Right lobe of liver (tissue), 6 donors: ENCODE results near the gene CAND1. TPM values are rescaled to one million over a fixed set of nuclear protein-coding genes. Genes with fewer than 3 reads are reported as not detected.
"Not testable (repeated sequence)": the region's sequence is repeated elsewhere in the genome, so short reads cannot be mapped to it uniquely, and the experiment has no call there.

Experiments used
- ATAC-seq, 4 donors: fragments of 200-7000 bp; cut with Tn5 transposase; one replicate each; pipeline ENCODE4 v1.9.1; 2020; ENCODE audit warnings: mild to moderate bottlenecking in 4 of 4, moderate library complexity in 4 of 4
- DNase-seq, 3 donors: peaks; one replicate each; pipeline ENCODE4 v3.0.0-alpha.2; 2020
- H3K27ac ChIP-seq, 3 donors: fragments of 200-600 bp; one replicate each; pipeline ENCODE4 v1.8.0; 2022
- H3K27me3 ChIP-seq, 2 donors: fragments of 200-600 bp; one replicate each; pipeline ENCODE4 v1.8.0; 2022
- H3K36me3 ChIP-seq, 4 donors: fragments of 200-600 bp; sonication (generic) in 1 of 4; one replicate each; pipeline versions ENCODE4 v1.5.1 to v1.8.0; 2017 to 2022; ENCODE audit warnings: control low read depth in 1 of 4
- H3K4me1 ChIP-seq, 4 donors: fragments of 200-600 bp; sonication (generic) in 1 of 4; one replicate each; pipeline versions ENCODE4 v1.5.1 to v1.8.0; 2017 to 2022; ENCODE audit warnings: control low read depth in 1 of 4
- H3K4me3 ChIP-seq, 3 donors: fragments of 200-600 bp; one replicate each; pipeline ENCODE4 v1.8.0; 2022
- H3K9me3 ChIP-seq, 4 donors: fragments of 200-600 bp; sonication (generic) in 1 of 4; one replicate each; pipeline versions ENCODE4 v1.5.1 to v1.8.0; 2017 to 2022; ENCODE audit warnings: control low read depth in 1 of 4
- POLR2A ChIP-seq: fragments of 450-650 bp; IDR thresholded peaks from one replicate; pipeline ENCODE4 v1.6.1; 2017; ENCODE audit warnings: antibody characterized with exemption, mild to moderate bottlenecking
- WGBS: methylation state at CpG from one replicate; pipeline ENCODE4 v1.1.6; 2018; ENCODE audit warnings: low coverage, low lambda C conversion rate; ENCODE audit not compliant: insufficient coverage; ENCODE audit errors: missing lambda C conversion rate; 5-methylcytosine and 5-hydroxymethylcytosine counted together
- intact Hi-C, 2 donors: fragments of 100-400 bp; cut with DNase I; formaldehyde crosslinking; loops; one replicate each; pipeline versions ENCODE4 v1.11.2 to v1.14.1; 2022
- total RNA-seq, 6 experiments: library from RNA; depleted of rRNA in 2 of 6; stranded (reverse); fragments of >200 nt in 2 of 6; fragmentation: NEBNext Ultra II Directional in 3 of 6; extraction: Animal tissue kit (Norgen Biotek cat#: 25700) in 3 of 6; gene quantifications; one replicate each; pipeline versions ENCODE4 v1.1.0 to v1.2.4, GENCODE V29; 2016 to 2023
- TF ChIP-seq, protein P1 (sequence below), 4 donors: fragments of 200-600 bp in 3 of 4; fragments of 450-650 bp in 1 of 4; IDR thresholded peaks; one replicate each; pipeline versions ENCODE4 v1.5.1 to v1.8.0; 2016 to 2022; ENCODE audit warnings: antibody characterized with exemption in 4 of 4, mild to moderate bottlenecking in 2 of 4
- donor health status: DM: no; HTN: yes; CAD: no.
- donor health status: DM: no; HTN: no; CAD: no.
- donor health status: DM: no; HTN: no; CAD: no.
- donor health status: DM: no; HTN: yes; CAD: no.
- donor health status: DM: no; HTN: yes; CAD: no.

The CAND1 gene
- total RNA-seq, 6 experiments from 2014 or later = 29.3 to 64.4 (median 57.6) TPM

DNA sequence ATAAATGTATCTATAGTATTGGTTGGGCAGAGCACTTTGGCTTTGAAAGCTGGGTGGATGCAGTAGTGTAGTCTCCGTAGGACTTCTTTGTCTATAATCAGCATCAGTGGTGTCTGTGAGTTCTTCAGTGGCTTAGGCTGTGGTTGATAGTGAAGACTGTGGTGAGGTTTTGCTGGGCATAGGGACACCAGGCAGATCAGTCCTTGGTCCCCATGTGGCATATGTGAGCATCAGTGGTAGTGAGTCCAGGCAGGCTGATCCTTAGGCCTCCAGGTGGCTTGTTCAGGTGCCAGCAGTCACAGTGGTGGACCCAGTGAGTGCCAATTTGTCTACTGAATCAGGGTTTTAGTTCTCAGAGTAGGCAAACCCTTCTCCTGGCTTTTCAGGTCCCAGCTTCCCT is 70.4 kb downstream of the CAND1 start:
- no peak for ATAC-seq
- intact Hi-C loops = no loop called here
- Histone ChIP-seq H3K4me3 (no peak overlapping the region), H3K27me3 (no peaks in the 10 kb centered on the region), H3K36me3 (no peaks in the 10 kb centered on the region), H3K9me3 (no peaks in the 10 kb centered on the region), H3K4me1 (no peaks in the 10 kb centered on the region), H3K27ac (no peak overlapping the region)
- TF ChIP-seq, protein P1, sequence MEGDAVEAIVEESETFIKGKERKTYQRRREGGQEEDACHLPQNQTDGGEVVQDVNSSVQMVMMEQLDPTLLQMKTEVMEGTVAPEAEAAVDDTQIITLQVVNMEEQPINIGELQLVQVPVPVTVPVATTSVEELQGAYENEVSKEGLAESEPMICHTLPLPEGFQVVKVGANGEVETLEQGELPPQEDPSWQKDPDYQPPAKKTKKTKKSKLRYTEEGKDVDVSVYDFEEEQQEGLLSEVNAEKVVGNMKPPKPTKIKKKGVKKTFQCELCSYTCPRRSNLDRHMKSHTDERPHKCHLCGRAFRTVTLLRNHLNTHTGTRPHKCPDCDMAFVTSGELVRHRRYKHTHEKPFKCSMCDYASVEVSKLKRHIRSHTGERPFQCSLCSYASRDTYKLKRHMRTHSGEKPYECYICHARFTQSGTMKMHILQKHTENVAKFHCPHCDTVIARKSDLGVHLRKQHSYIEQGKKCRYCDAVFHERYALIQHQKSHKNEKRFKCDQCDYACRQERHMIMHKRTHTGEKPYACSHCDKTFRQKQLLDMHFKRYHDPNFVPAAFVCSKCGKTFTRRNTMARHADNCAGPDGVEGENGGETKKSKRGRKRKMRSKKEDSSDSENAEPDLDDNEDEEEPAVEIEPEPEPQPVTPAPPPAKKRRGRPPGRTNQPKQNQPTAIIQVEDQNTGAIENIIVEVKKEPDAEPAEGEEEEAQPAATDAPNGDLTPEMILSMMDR (IDR thresholded peaks at IDR 0.05) = no peak
- no peak for TF ChIP-seq POLR2A
- DNase-seq = no peak
- WGBS = 78% methylated on average over 1 of the region's 1 CpG

DNA sequence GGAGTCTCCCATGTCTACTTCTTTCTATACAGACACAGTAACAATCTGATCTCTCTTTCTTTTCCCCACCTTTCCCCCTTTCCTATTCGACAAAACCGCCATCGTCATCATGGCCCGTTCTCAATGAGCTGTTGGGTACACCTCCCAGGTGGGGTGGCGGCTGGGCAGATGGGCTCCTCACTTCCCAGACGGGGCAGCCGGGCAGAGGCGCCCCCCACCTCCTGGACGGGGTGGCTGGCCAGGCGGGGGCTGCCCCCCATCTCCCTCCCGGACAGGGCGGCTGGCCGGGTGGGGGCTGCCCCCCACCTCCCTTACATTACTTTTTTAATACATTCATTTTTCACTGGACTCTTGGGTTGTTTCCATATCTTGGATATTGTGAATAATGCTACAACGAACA is 71.9 kb downstream of the CAND1 start:
- H3K4me3 ChIP-seq, ATAC-seq, DNase-seq, intact Hi-C loops, H3K36me3 ChIP-seq, H3K4me1 ChIP-seq, H3K9me3 ChIP-seq, H3K27ac ChIP-seq, H3K27me3 ChIP-seq: not testable (repeated sequence)
- 77% methylated on average over 13 of the region's 14 CpGs for WGBS

DNA sequence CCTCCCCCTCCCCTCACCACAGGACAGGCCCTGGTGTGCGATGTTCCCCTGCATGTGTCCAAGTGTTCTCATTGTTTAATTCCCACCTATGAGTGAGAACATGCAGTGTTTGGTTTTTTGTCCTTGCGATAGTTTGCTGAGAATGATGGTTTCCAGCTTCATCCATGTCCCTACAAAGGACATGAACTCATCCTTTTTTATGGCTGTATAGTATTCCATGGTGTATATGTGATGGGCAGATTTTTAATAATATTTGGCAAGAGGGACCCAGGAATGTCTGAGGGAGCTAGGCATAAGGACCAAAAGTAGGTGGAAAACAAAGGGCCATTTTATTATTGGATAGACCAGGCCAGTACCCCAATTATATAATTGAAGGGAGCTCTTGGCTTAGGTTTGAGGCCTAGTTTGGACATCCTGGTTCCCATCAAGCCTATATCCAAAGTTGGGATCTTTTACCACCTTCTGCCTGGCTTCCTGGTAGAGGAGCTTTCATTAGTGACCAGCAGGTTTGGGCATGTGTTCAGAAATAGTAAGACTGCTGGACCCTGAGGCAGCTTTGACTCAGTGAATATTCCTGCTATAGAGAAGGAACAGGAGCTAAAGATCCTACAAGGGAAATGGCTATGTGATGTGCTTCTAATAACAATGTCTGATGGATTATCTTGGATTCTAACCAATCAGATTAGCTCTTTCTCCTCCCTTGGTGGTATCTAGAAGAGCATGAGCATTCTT is 76.0 kb downstream of the CAND1 start:
- intact Hi-C loops = no loop called here
- DNase-seq = no peak
- Histone ChIP-seq H3K4me1 (no peaks in the 10 kb centered on the region), H3K4me3 (no peak overlapping the region), H3K9me3 (no peaks in the 10 kb centered on the region), H3K27me3 (no peaks in the 10 kb centered on the region), H3K36me3 (no peaks in the 10 kb centered on the region), H3K27ac (no peak overlapping the region)
- no peak for TF ChIP-seq POLR2A
- TF ChIP-seq, protein P1 (IDR thresholded peaks at IDR 0.05) = no peak
- 90% methylated on average over 2 of the region's 2 CpGs for WGBS
- no peak for ATAC-seq

DNA sequence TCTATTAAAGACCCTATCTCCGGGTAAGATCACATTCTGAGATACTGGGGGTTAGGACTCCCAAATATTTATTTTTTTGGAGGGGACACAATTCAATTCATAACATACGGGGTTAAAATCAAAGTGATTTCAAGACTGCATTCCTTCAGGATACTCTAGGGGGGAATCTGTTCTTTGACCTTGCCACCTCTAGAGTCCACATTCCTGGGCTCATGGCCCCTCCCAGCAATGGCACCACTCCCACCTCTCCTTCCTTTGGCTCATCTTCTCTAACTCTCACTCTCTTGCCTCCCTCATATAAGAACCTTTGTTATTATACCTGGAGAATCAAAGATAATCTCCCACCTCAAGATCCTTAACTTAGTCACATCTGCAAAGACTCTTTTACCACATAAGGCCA is 79.5 kb downstream of the CAND1 start:
- H3K36me3 ChIP-seq = no peaks in the 10 kb centered on the region
- DNase-seq (no peak), ATAC-seq (no peak)
- TF ChIP-seq, protein P1 (IDR thresholded peaks at IDR 0.05) = no peak
- no peak for TF ChIP-seq POLR2A
- intact Hi-C loops = no loop called here
- no peak overlapping the region for H3K27ac ChIP-seq
- no peaks in the 10 kb centered on the region for H3K4me1 ChIP-seq
- no peaks in the 10 kb centered on the region for H3K27me3 ChIP-seq
- no peak overlapping the region for H3K4me3 ChIP-seq
- no peaks in the 10 kb centered on the region for H3K9me3 ChIP-seq
- WGBS = 75% methylated on average over 2 of the region's 2 CpGs

DNA sequence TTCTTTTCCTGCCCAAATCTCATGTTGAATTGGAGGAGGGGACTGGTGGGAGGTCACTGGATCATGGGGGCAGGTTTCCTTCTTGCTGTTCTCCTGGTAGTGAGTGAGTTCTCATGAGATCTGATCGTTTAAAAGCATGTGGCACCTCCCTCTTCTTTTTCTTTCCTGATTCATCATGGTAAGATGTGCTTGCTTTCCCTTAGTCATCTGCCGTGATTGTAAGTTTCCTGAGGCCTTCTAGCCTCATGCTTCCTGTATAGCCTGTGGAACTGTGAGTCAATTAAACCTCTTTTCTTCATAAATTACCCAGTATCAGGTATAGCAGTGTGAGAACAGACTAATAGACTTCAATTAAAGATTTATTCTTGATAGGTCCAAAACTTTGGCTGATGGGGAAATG is 83.5 kb downstream of the CAND1 start:
- Histone ChIP-seq H3K4me1 (peaks cover 0 to 8% (median 0%) of the 10 kb centered on the region in 4 donors), H3K9me3 (no peaks in the 10 kb centered on the region), H3K4me3 (no peak overlapping the region), H3K27me3 (no peaks in the 10 kb centered on the region), H3K27ac (no peak overlapping the region), H3K36me3 (no peaks in the 10 kb centered on the region)
- TF ChIP-seq POLR2A = no peak
- TF ChIP-seq, protein P1 (IDR thresholded peaks at IDR 0.05) = no peak
- 44% methylated on average over 2 of the region's 2 CpGs for WGBS
- no peak for DNase-seq
- intact Hi-C loops = loop anchor here (10.0 kb wide), 2 partner anchors 92 to 592 kb away; no protein-coding TSS in a partner anchor
- no peak for ATAC-seq
